ENCODE measurements around the gene IMPDH1.

IMPDH1 gene

DNA sequence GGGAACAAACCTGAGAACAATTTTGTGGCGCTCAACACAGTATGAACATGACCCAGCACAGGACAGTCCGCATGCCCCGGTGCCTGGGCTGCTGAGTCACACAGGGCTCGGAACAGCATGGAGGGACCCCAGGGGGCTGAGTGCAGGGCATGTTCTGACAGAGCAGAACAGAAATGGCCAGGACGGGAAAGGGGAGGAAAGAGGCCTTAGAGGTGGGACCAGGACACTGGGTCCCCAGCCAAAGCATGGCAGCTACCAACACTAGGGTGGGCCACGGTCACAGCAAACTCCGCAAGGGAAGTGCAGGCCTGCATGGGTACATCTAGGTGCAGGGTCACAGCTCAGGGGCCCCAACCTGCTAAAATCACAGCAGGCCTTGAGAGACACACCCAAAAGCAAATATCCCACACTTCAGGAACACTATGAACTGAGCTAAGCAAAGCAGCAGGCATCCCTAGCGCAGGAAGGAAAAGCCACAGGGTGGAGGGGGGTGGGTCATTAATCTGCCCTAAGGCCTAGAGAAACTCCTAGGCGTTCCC is 5.6 kb downstream of the IMPDH1 start:
- peak overlapping the region in 1 of 2 donors; percentile 21 for H3K9ac ChIP-seq (ENCODE audit: low read length in 2 of 2)
- no peak overlapping the region for H3K27ac ChIP-seq (ENCODE audit: low read length)

DNA sequence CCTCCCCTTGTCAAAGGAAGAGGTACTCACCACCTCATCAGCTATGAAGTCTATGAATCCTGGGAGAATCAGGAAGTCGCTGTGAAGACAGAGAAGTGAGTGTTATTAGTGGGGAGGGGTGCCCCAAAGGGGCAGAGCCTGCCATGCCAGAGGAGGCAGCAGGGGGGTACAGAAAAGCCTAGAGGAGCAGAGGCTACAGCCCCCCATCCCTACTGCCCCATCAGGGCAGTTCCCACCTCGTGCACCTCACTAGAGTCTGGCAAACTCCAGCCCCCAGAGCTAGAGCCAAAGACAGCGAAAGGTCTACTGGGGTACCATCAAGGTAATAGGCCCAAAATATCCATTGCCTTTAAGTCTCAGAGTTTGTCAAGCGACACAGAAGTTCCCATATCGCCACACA is 6.1 kb downstream of the IMPDH1 start:
- Histone ChIP-seq H3K27ac (ENCODE audit: low read length) (no peak overlapping the region), H3K4me1 (ENCODE audit: control insufficient read depth, insufficient read depth, low read length) (peaks cover 30% of the 10 kb centered on the region)

More for the DNA sequence above, 5.6 kb downstream of the IMPDH1 start:
- H3K9me3 ChIP-seq (ENCODE audit: control insufficient read depth in 2 of 2, low read length in 2 of 2): no peaks in the 10 kb centered on the region
- H3K4me3 ChIP-seq (ENCODE audit: low read length in 2 of 2): peak overlapping the region in 1 of 2 donors; percentile 76
- H3K4me1 ChIP-seq (ENCODE audit: control insufficient read depth, insufficient read depth, low read length): peaks cover 35% of the 10 kb centered on the region
- no peaks in the 10 kb centered on the region for H3K27me3 ChIP-seq (ENCODE audit: control insufficient read depth in 1 of 2, insufficient read depth in 2 of 2, low read length in 2 of 2)
- peaks cover 5 to 14% of the 10 kb centered on the region in 2 donors for H3K36me3 ChIP-seq (ENCODE audit: control insufficient read depth in 2 of 2, insufficient read depth in 2 of 2, low read length in 2 of 2)

DNA sequence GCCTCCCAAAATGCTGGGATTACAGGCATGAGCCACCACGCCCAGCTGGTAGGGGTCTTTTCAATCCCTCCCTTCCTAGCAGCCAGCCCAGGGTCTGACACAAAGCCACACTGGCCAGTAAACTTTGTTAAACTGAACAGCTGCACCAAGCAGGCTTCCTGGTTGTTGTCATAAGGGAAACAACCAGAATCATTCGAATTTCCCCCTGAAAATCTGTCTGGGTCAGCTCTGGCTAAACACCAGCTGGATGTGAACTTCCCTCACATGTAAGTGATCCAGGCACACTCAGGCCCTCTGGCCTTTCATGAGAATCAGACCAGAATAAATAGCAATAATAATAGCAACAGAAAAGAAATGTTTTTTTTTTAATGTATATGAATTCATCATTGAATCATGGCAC is 7.4 kb downstream of the IMPDH1 start:
- H3K36me3 ChIP-seq (ENCODE audit: control insufficient read depth in 2 of 2, insufficient read depth in 2 of 2, low read length in 2 of 2): peaks cover 14 to 28% of the 10 kb centered on the region in 2 donors
- no peak overlapping the region for H3K4me3 ChIP-seq (ENCODE audit: low read length in 2 of 2)
- peaks cover 21% of the 10 kb centered on the region for H3K4me1 ChIP-seq (ENCODE audit: control insufficient read depth, insufficient read depth, low read length)
- H3K27ac ChIP-seq (ENCODE audit: low read length): no peak overlapping the region
- H3K9me3 ChIP-seq (ENCODE audit: control insufficient read depth in 2 of 2, low read length in 2 of 2): no peaks in the 10 kb centered on the region
- no peaks in the 10 kb centered on the region for H3K27me3 ChIP-seq (ENCODE audit: control insufficient read depth in 1 of 2, insufficient read depth in 2 of 2, low read length in 2 of 2)
- H3K9ac ChIP-seq (ENCODE audit: low read length in 2 of 2): no peak overlapping the region

More for the DNA sequence above, 6.1 kb downstream of the IMPDH1 start:
- Histone ChIP-seq H3K27me3 (ENCODE audit: control insufficient read depth in 1 of 2, insufficient read depth in 2 of 2, low read length in 2 of 2) (no peaks in the 10 kb centered on the region), H3K9ac (ENCODE audit: low read length in 2 of 2) (no peak overlapping the region), H3K36me3 (ENCODE audit: control insufficient read depth in 2 of 2, insufficient read depth in 2 of 2, low read length in 2 of 2) (peaks cover 5 to 16% of the 10 kb centered on the region in 2 donors), H3K9me3 (ENCODE audit: control insufficient read depth in 2 of 2, low read length in 2 of 2) (no peaks in the 10 kb centered on the region), H3K4me3 (ENCODE audit: low read length in 2 of 2) (no peak overlapping the region)

DNA sequence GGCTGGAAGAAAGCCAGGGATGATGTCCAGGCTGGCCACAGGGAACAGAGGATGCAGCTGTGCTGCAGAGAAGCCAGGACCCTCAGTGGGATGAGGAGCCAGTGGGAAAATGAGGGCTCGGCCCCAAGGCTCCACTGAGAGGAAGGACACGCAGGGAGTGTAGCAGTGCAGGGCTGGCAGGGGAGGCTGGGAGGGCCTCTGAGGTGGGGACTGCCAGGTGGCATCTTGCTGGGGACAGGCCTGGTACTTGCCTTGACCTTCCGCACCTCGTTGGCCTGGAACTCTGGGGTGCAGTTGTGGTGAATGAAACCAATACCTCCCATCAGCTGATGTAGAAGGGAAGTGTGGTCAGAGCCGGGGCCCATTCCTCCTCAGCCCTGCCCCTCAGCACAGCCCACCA is 9.2 kb downstream of the IMPDH1 start:
- Histone ChIP-seq H3K4me3 (ENCODE audit: low read length in 2 of 2) (no peak overlapping the region), H3K9me3 (ENCODE audit: control insufficient read depth in 2 of 2, low read length in 2 of 2) (no peaks in the 10 kb centered on the region), H3K4me1 (ENCODE audit: control insufficient read depth, insufficient read depth, low read length) (peaks cover 16% of the 10 kb centered on the region), H3K36me3 (ENCODE audit: control insufficient read depth in 2 of 2, insufficient read depth in 2 of 2, low read length in 2 of 2) (peaks cover 29 to 43% of the 10 kb centered on the region in 2 donors), H3K27ac (ENCODE audit: low read length) (no peak overlapping the region), H3K9ac (ENCODE audit: low read length in 2 of 2) (no peak overlapping the region), H3K27me3 (ENCODE audit: control insufficient read depth in 1 of 2, insufficient read depth in 2 of 2, low read length in 2 of 2) (no peaks in the 10 kb centered on the region)

DNA sequence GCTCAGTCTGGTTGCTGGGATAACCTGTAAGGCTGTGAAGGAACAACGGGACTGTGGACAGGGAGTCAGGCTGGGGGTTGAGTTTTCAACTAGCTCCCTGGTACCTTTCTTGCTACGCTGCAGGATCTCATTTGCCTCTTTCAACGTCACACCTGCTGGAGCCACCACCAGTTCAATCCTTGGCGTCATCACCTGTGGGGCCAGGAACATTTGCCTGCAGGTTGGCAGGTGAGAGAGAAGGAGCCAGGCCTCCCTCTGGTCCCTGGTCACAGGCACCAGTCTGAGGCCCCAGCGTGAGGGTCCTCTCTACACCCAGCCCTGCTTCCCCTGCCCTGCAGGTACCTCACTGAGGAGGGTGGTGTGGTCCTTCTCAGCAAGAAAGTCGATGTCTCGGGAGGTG is 9.8 kb downstream of the IMPDH1 start:
- H3K4me3 ChIP-seq (ENCODE audit: low read length in 2 of 2): no peak overlapping the region
- H3K27me3 ChIP-seq (ENCODE audit: control insufficient read depth in 1 of 2, insufficient read depth in 2 of 2, low read length in 2 of 2): no peaks in the 10 kb centered on the region
- no peak overlapping the region for H3K9ac ChIP-seq (ENCODE audit: low read length in 2 of 2)
- H3K9me3 ChIP-seq (ENCODE audit: control insufficient read depth in 2 of 2, low read length in 2 of 2): no peaks in the 10 kb centered on the region
- H3K27ac ChIP-seq (ENCODE audit: low read length): no peak overlapping the region
- peaks cover 10% of the 10 kb centered on the region for H3K4me1 ChIP-seq (ENCODE audit: control insufficient read depth, insufficient read depth, low read length)
- H3K36me3 ChIP-seq (ENCODE audit: control insufficient read depth in 2 of 2, insufficient read depth in 2 of 2, low read length in 2 of 2): peaks cover 35 to 49% of the 10 kb centered on the region in 2 donors

DNA sequence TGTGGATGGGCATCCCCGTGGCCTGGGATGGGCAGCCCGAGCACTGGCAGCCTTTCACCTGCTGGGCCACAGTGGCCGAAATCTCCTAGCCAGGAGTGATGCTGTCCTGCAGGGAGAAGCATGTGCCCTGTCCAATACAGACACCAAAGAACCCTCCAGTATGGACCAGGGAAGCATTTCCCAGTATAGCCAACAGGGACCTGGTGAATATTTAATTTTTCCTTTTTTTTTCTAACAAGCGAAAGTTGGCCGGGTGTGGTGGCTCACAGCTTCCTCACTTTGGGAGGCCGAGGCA is 11.0 kb downstream of the IMPDH1 start:
- Histone ChIP-seq H3K27me3 (ENCODE audit: control insufficient read depth in 1 of 2, insufficient read depth in 2 of 2, low read length in 2 of 2) (no peaks in the 10 kb centered on the region), H3K4me1 (ENCODE audit: control insufficient read depth, insufficient read depth, low read length) (no peaks in the 10 kb centered on the region), H3K36me3 (ENCODE audit: control insufficient read depth in 2 of 2, insufficient read depth in 2 of 2, low read length in 2 of 2) (peaks cover 45 to 53% of the 10 kb centered on the region in 2 donors), H3K4me3 (ENCODE audit: low read length in 2 of 2) (no peak overlapping the region), H3K9ac (ENCODE audit: low read length in 2 of 2) (no peak overlapping the region), H3K9me3 (ENCODE audit: control insufficient read depth in 2 of 2, low read length in 2 of 2) (no peaks in the 10 kb centered on the region), H3K27ac (ENCODE audit: low read length) (no peak overlapping the region)

DNA sequence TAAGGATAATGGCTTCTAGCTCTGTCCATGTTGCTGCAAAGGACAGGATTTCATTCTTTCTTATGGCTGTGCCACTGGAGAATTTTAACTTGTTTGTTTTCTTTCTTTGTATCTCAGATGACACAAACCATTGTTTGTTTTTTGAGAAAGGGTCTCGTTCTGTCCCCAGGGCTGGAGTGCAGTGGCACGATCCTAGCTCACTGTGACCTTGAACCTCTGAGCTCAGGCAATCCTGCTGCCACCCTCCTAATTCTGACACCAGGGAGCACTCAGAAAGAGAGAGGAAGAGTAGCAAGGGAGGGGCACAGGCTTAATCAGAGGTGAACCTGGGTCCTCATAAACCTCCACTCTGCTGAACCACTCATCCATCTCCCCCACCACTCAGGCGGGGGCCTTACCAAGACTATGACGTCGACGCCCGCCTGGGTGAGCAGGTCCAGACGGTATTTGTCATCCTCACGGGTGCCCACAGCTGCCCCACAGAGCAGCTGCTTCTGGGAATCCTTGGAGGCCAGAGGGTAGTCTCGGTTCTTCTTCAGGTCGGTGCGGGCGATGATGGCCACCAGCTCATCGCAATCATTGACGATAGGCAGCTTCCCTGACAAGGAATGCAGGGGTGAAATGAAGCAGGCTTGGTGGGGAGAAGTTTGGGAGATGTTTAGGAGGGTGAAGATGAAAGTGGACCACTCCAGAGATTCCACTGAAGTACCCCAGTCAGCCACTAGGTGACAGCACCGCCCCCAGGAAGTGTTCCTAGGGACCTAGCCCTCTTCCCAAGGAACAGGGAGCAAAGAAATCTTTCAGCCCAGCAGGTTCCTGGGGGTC is 11.6 kb downstream of the IMPDH1 start:
- no peaks in the 10 kb centered on the region for H3K4me1 ChIP-seq (ENCODE audit: control insufficient read depth, insufficient read depth, low read length)
- peaks cover 45 to 55% of the 10 kb centered on the region in 2 donors for H3K36me3 ChIP-seq (ENCODE audit: control insufficient read depth in 2 of 2, insufficient read depth in 2 of 2, low read length in 2 of 2)
- H3K9ac ChIP-seq (ENCODE audit: low read length in 2 of 2): no peak overlapping the region
- no peak overlapping the region for H3K27ac ChIP-seq (ENCODE audit: low read length)
- H3K4me3 ChIP-seq (ENCODE audit: low read length in 2 of 2): no peak overlapping the region
- H3K9me3 ChIP-seq (ENCODE audit: control insufficient read depth in 2 of 2, low read length in 2 of 2): no peaks in the 10 kb centered on the region
- no peaks in the 10 kb centered on the region for H3K27me3 ChIP-seq (ENCODE audit: control insufficient read depth in 1 of 2, insufficient read depth in 2 of 2, low read length in 2 of 2)

DNA sequence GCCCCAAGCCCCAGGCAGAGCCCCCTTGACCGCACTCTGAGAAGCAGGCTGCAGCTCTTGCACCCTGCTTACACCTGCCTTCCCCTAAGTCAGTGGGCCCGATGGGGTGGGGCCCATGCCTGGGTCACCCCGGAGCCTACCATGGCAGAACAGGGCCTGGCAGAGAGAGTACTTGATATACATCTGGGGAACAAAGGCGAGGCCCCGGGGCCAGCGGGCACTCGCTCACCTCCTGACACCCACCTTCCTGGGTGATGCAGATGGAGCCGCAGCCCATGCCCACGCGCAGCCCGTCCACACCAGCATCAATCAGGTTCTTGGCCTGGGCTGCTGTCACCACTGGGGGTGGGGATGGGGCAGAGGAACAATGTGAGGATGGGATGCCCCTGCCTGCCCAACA is 13.4 kb downstream of the IMPDH1 start:
- no peaks in the 10 kb centered on the region for H3K9me3 ChIP-seq (ENCODE audit: control insufficient read depth in 2 of 2, low read length in 2 of 2)
- no peak overlapping the region for H3K9ac ChIP-seq (ENCODE audit: low read length in 2 of 2)
- peaks cover 45 to 58% of the 10 kb centered on the region in 2 donors for H3K36me3 ChIP-seq (ENCODE audit: control insufficient read depth in 2 of 2, insufficient read depth in 2 of 2, low read length in 2 of 2)
- no peaks in the 10 kb centered on the region for H3K4me1 ChIP-seq (ENCODE audit: control insufficient read depth, insufficient read depth, low read length)
- no peak overlapping the region for H3K27ac ChIP-seq (ENCODE audit: low read length)
- no peak overlapping the region for H3K4me3 ChIP-seq (ENCODE audit: low read length in 2 of 2)
- no peaks in the 10 kb centered on the region for H3K27me3 ChIP-seq (ENCODE audit: control insufficient read depth in 1 of 2, insufficient read depth in 2 of 2, low read length in 2 of 2)

DNA sequence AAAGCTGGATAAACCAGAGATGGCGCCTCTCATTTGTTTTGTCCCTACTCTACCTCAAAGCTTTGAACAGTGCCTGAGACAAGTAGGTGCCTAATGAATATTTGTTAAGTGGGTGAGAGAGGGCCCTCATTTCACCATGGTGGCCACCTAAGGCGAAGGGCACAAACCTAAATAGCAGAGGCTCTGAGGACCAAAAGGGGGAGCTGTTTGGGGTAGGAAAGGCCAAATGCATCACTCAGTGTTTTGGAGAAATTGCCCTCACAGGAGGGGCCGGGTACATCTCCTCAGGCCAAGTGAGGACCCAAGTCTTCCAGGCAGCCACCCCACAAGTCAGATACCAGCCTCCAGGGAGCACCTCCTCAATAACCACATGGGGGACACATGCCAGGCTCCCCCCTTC is 14.0 kb downstream of the IMPDH1 start:
- Histone ChIP-seq H3K9ac (ENCODE audit: low read length in 2 of 2) (no peak overlapping the region), H3K36me3 (ENCODE audit: control insufficient read depth in 2 of 2, insufficient read depth in 2 of 2, low read length in 2 of 2) (peaks cover 43 to 55% of the 10 kb centered on the region in 2 donors), H3K4me3 (ENCODE audit: low read length in 2 of 2) (no peak overlapping the region), H3K9me3 (ENCODE audit: control insufficient read depth in 2 of 2, low read length in 2 of 2) (no peaks in the 10 kb centered on the region), H3K27me3 (ENCODE audit: control insufficient read depth in 1 of 2, insufficient read depth in 2 of 2, low read length in 2 of 2) (no peaks in the 10 kb centered on the region), H3K27ac (ENCODE audit: low read length) (no peak overlapping the region), H3K4me1 (ENCODE audit: control insufficient read depth, insufficient read depth, low read length) (no peaks in the 10 kb centered on the region)

DNA sequence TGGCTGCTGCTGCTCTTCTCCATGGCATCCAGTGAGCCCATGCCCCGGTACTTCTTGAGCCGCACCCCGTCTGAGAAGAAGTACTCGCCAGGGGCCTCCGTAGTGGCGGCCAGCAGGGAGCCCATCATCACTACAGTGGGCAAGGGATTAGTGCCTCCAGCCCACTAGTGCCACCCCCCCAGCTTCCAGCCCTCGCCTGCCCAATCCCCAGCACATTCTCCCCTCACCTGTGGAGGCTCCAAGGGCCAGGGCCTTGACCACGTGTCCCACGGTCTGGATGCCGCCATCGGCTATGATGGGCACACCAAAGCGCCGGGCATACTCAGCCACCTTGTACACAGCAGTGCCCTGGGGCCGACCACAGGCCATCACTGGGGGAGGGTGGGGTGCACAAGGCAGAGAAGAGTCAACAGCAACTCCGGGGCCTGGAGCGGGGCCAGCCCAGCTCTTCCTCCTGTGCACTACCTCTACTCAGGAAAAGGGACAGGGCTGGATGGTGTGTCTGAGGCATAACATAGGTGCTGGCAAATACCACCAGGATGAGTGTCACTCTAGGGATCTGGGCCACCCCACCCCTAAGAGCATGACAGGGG is 14.8 kb downstream of the IMPDH1 start:
- no peaks in the 10 kb centered on the region for H3K9me3 ChIP-seq (ENCODE audit: control insufficient read depth in 2 of 2, low read length in 2 of 2)
- H3K27ac ChIP-seq (ENCODE audit: low read length): no peak overlapping the region
- no peaks in the 10 kb centered on the region for H3K4me1 ChIP-seq (ENCODE audit: control insufficient read depth, insufficient read depth, low read length)
- H3K27me3 ChIP-seq (ENCODE audit: control insufficient read depth in 1 of 2, insufficient read depth in 2 of 2, low read length in 2 of 2): no peaks in the 10 kb centered on the region
- peaks cover 40 to 48% of the 10 kb centered on the region in 2 donors for H3K36me3 ChIP-seq (ENCODE audit: control insufficient read depth in 2 of 2, insufficient read depth in 2 of 2, low read length in 2 of 2)
- no peak overlapping the region for H3K4me3 ChIP-seq (ENCODE audit: low read length in 2 of 2)
- H3K9ac ChIP-seq (ENCODE audit: low read length in 2 of 2): no peak overlapping the region
